ENCODE measurements around the gene TCHH.

Gene TCHH

GRCh38 chr1:152115344-152115743, at the start of gene TCHH:
TCHH (minus strand) TSS chr1:152115444; CDS start chr1:152114080, 1,364 bp downstream.
- no peak within 1 kb of the TSS for H3K4me2 ChIP-seq (ENCODE audit: low read depth, low read length, poor library complexity, severe bottlenecking)
- H2AFZ ChIP-seq (ENCODE audit: low read depth, low read length, severe bottlenecking) = no peak within 1 kb of the TSS
- no peaks in the 10 kb centered on the region for H3K79me2 ChIP-seq (ENCODE audit: insufficient read depth, low read length)
- H4K20me1 ChIP-seq (ENCODE audit: low read depth, low read length) = no peaks in the 10 kb centered on the region
- H3K9ac ChIP-seq (ENCODE audit: low read length) = no peak within 1 kb of the TSS
- H3F3A ChIP-seq (ENCODE audit: insufficient read depth) = no peaks in the 10 kb centered on the region
- H3K27me3 ChIP-seq (ENCODE audit: low read length) = no peaks in the 10 kb centered on the region
- H3K27ac ChIP-seq (ENCODE audit: low read depth, low read length) = no peak within 1 kb of the TSS
- no peaks in the 10 kb centered on the region for H3K9me3 ChIP-seq (ENCODE audit: insufficient read depth, low read length)
- no peaks in the 10 kb centered on the region for H3K9me2 ChIP-seq (replicated peaks; ENCODE audit: insufficient read depth, low read length)
- H3K36me3 ChIP-seq (ENCODE audit: low read length) = no peaks in the 10 kb centered on the region
- no peak within 1 kb of the TSS for H3K4me3 ChIP-seq (ENCODE audit: insufficient read depth, low read length, poor library complexity, severe bottlenecking)
- no peak for TF ChIP-seq EZH2phosphoT487 (conservative IDR thresholded peaks at IDR 0.05; ENCODE audit: low read length)
- no peak for TF ChIP-seq CTCF (IDR thresholded peaks at IDR 0.05; ENCODE audit: insufficient read depth, low read length, poor library complexity, severe bottlenecking)

GRCh38 chr1:152164517-152165136, 49.4 kb upstream of the TCHH start:
- H3K9me2 ChIP-seq (replicated peaks; ENCODE audit: insufficient read depth, low read length) = no peaks in the 10 kb centered on the region
- H3K9me3 ChIP-seq (ENCODE audit: insufficient read depth, low read length) = no peaks in the 10 kb centered on the region
- H3K27ac ChIP-seq (ENCODE audit: low read depth, low read length) = no peak overlapping the region
- no peaks in the 10 kb centered on the region for H4K20me1 ChIP-seq (ENCODE audit: low read depth, low read length)
- no peak overlapping the region for H3K4me2 ChIP-seq (ENCODE audit: low read depth, low read length, poor library complexity, severe bottlenecking)
- H3F3A ChIP-seq (ENCODE audit: insufficient read depth) = no peaks in the 10 kb centered on the region
- no peaks in the 10 kb centered on the region for H3K36me3 ChIP-seq (ENCODE audit: low read length)
- no peak overlapping the region for H2AFZ ChIP-seq (ENCODE audit: low read depth, low read length, severe bottlenecking)
- H3K9ac ChIP-seq (ENCODE audit: low read length) = no peak overlapping the region
- TF ChIP-seq CTCF (IDR thresholded peaks at IDR 0.05; ENCODE audit: insufficient read depth, low read length, poor library complexity, severe bottlenecking) (no peak), EZH2phosphoT487 (conservative IDR thresholded peaks at IDR 0.05; ENCODE audit: low read length) (no peak)
- H3K27me3 ChIP-seq (ENCODE audit: low read length) = no peaks in the 10 kb centered on the region
- no peak overlapping the region for H3K4me3 ChIP-seq (ENCODE audit: insufficient read depth, low read length, poor library complexity, severe bottlenecking)
- no peaks in the 10 kb centered on the region for H3K79me2 ChIP-seq (ENCODE audit: insufficient read depth, low read length)

GRCh38 chr1:152162792-152163463, 47.7 kb upstream of the TCHH start:
- TF ChIP-seq CTCF (IDR thresholded peaks at IDR 0.05; ENCODE audit: insufficient read depth, low read length, poor library complexity, severe bottlenecking) = no peak
- no peak for TF ChIP-seq EZH2phosphoT487 (conservative IDR thresholded peaks at IDR 0.05; ENCODE audit: low read length)
- no peaks in the 10 kb centered on the region for H4K20me1 ChIP-seq (ENCODE audit: low read depth, low read length)
- no peak overlapping the region for H3K4me2 ChIP-seq (ENCODE audit: low read depth, low read length, poor library complexity, severe bottlenecking)
- no peaks in the 10 kb centered on the region for H3K27me3 ChIP-seq (ENCODE audit: low read length)
- H3K9ac ChIP-seq (ENCODE audit: low read length) = no peak overlapping the region
- no peaks in the 10 kb centered on the region for H3F3A ChIP-seq (ENCODE audit: insufficient read depth)
- no peaks in the 10 kb centered on the region for H3K36me3 ChIP-seq (ENCODE audit: low read length)
- no peaks in the 10 kb centered on the region for H3K9me2 ChIP-seq (replicated peaks; ENCODE audit: insufficient read depth, low read length)
- H2AFZ ChIP-seq (ENCODE audit: low read depth, low read length, severe bottlenecking) = no peak overlapping the region
- no peaks in the 10 kb centered on the region for H3K9me3 ChIP-seq (ENCODE audit: insufficient read depth, low read length)
- H3K79me2 ChIP-seq (ENCODE audit: insufficient read depth, low read length) = no peaks in the 10 kb centered on the region
- no peak overlapping the region for H3K27ac ChIP-seq (ENCODE audit: low read depth, low read length)
- no peak overlapping the region for H3K4me3 ChIP-seq (ENCODE audit: insufficient read depth, low read length, poor library complexity, severe bottlenecking)
